K562 (cell line): ENCODE data around the gene SLC5A5. TPM values are rescaled to one million over a fixed set of nuclear protein-coding genes. Genes with fewer than 3 reads are reported as not detected.
A peak's percentile ranks its signal among the peaks of the same experiment; 100 is the strongest.

Experiments
- BACH1 ChIP-seq: fragments of 200-800 bp; sonication (Bioruptor generic); IDR thresholded peaks from 2 replicates; pipeline ENCODE4 v1.6.1; 2016; ENCODE audit warnings: missing genetic modification characterization, missing compliant biosample characterization
- DMBX1 ChIP-seq: fragments of 250-450 bp; sonication (Bioruptor Pico); IDR thresholded peaks from 2 replicates; pipeline ENCODE4 v1.8.0; 2022; ENCODE audit warnings: inconsistent platforms, mild to moderate bottlenecking, moderate library complexity, borderline replicate concordance
- EHMT2 ChIP-seq: fragments of 450-650 bp; IDR thresholded peaks from 2 replicates; pipeline ENCODE4 v1.6.1; 2018; ENCODE audit warnings: antibody characterized with exemption
- MIER1 ChIP-seq: fragments of 450-650 bp; IDR thresholded peaks from 2 replicates; pipeline ENCODE4 v1.6.1; 2016; ENCODE audit warnings: antibody characterized with exemption, mild to moderate bottlenecking, low read depth
- NCOA1 ChIP-seq: fragments of 450-650 bp; IDR thresholded peaks from 2 replicates; pipeline ENCODE4 v1.6.1; 2016; ENCODE audit warnings: low read depth
- SMAD2 ChIP-seq: fragments of 150-350 bp; IDR thresholded peaks from 2 replicates; pipeline ENCODE4 v1.6.1; 2014; ENCODE audit warnings: low read depth, mild to moderate bottlenecking, low read length
- TEAD1 ChIP-seq, 2 experiments: fragments of 450-650 bp in 1 of 2; sonication (generic) in 1 of 2; formaldehyde crosslinking; IDR thresholded peaks; 2 replicates each; pipeline versions ENCODE4 v1.4.0 to v1.8.0; 2020 to 2022; ENCODE audit warnings: mild to moderate bottlenecking in 2 of 2, missing genetic modification reagents in 1 of 2
- ZNF197 ChIP-seq: fragments of 200-800 bp; sonication (Bioruptor generic); IDR thresholded peaks from 2 replicates; pipeline ENCODE4 v1.6.1; 2016; ENCODE audit warnings: low read depth, missing genetic modification characterization, missing compliant biosample characterization
- ZNF77 ChIP-seq: fragments of 250-450 bp; sonication (Bioruptor Pico); IDR thresholded peaks from 2 replicates; pipeline ENCODE4 v1.5.0; 2020
- polyA plus RNA-seq, 8 experiments: library from polyadenylated mRNA; depleted of rRNA in 4 of 8; stranded (reverse) in 5 of 8; unstranded in 3 of 8; fragments of >200 nt; fragmentation: Nextera tagmentation in 2 of 8; fragmentation: Illumina TruSeq in 1 of 8; extraction: Ambion mirVana in 2 of 8; extraction: Trizol in 1 of 8; gene quantifications; 2 replicates each; pipeline versions ENCODE4 v1.2.1 to v1.2.3, GENCODE V29; 2011 to 2014; ENCODE audit warnings: inconsistent platforms in 1 of 8, missing spikeins in 1 of 8
- total RNA-seq, 7 experiments: library from RNA; depleted of rRNA in 6 of 7; stranded (reverse); fragments of >200 nt in 6 of 7; fragmentation: Illumina TruSeq in 2 of 7; extraction: Trizol in 2 of 7; gene quantifications; 2 replicates each; pipeline versions ENCODE4 v1.2.1 to v1.2.3, GENCODE V29; 2011 to 2021; ENCODE audit warnings: low replicate concordance in 1 of 7
- TF ChIP-seq, protein P1 (sequence below): fragments of 250-450 bp; sonication (Bioruptor Pico); IDR thresholded peaks from 2 replicates; pipeline ENCODE4 v1.8.0; 2022; ENCODE audit warnings: inconsistent platforms
- TF ChIP-seq, protein P2 (sequence below): sonication (generic); formaldehyde crosslinking; IDR thresholded peaks from 2 replicates; pipeline ENCODE4 v1.8.1; 2023; ENCODE audit warnings: mild to moderate bottlenecking, missing genetic modification reagents
- TF ChIP-seq, protein P3 (sequence below), 2 experiments: fragments of 450-650 bp; formaldehyde crosslinking in 1 of 2; IDR thresholded peaks; 2 replicates each; pipeline versions ENCODE4 v1.4.0 to v1.6.1; 2014 to 2020; ENCODE audit warnings: mild to moderate bottlenecking in 2 of 2, borderline replicate concordance in 1 of 2, low read depth in 1 of 2

The SLC5A5 gene
- total and polyA plus RNA-seq, 9 of the 15 experiments (the other 6 are each of a cell fraction or from before 2014, with no cell fraction given), result 0.10 to 0.73 (median 0.23) TPM

DNA sequence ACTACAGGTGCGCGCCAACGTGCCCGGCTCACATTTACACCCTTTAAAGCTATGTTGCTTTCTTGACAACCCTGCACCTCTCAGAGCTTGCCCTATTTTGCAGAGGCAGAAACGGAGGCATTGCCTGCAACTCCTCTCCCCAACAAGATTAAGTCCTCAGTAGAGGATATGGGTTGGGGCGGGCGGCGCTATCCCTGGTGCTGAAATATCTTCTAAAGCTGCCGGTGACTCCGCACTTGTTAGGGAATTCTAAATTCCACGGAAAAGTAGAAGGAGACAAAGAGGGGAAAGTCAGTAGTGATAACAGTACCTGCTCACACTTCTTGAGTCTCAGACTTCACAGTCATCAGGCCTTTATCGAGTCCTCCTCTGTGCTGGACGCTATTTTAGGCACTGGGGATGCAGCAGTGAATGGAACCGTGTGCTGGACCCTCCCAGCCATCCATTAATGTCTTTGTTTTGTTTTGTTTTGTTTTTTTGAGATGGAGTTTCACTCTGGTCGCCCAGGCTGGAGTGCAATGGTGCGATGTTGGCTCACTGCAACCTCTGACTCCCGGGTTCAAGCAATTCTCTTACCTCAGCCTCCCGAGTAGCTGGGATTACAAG, 18.0 kb downstream of the SLC5A5 start (continued):
- TF ChIP-seq TEAD1 (CRISPR knock-in tag; IDR thresholded peaks at IDR 0.05) (0 out of 4 replicates have a peak, but pooled peaks of 1 of the 2 experiments have one; percentile 31), EHMT2 (peak; percentile 99), BACH1 (peak; percentile 48; the same call in 1 of the 2 replicates), DMBX1 (peak; percentile 82; the same call in 1 of the 2 replicates), ZNF197 (CRISPR knock-in tag) (peak; percentile 87; the same call in 1 of the 2 replicates), NCOA1 (peak; percentile 73; the same call in 1 of the 2 replicates), MIER1 (peak; percentile 99), ZNF77 (CRISPR knock-in tag) (no peak), SMAD2 (no peak)
- TF ChIP-seq, protein P1, sequence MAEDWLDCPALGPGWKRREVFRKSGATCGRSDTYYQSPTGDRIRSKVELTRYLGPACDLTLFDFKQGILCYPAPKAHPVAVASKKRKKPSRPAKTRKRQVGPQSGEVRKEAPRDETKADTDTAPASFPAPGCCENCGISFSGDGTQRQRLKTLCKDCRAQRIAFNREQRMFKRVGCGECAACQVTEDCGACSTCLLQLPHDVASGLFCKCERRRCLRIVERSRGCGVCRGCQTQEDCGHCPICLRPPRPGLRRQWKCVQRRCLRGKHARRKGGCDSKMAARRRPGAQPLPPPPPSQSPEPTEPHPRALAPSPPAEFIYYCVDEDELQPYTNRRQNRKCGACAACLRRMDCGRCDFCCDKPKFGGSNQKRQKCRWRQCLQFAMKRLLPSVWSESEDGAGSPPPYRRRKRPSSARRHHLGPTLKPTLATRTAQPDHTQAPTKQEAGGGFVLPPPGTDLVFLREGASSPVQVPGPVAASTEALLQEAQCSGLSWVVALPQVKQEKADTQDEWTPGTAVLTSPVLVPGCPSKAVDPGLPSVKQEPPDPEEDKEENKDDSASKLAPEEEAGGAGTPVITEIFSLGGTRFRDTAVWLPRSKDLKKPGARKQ, result no peak
- TF ChIP-seq, protein P2, sequence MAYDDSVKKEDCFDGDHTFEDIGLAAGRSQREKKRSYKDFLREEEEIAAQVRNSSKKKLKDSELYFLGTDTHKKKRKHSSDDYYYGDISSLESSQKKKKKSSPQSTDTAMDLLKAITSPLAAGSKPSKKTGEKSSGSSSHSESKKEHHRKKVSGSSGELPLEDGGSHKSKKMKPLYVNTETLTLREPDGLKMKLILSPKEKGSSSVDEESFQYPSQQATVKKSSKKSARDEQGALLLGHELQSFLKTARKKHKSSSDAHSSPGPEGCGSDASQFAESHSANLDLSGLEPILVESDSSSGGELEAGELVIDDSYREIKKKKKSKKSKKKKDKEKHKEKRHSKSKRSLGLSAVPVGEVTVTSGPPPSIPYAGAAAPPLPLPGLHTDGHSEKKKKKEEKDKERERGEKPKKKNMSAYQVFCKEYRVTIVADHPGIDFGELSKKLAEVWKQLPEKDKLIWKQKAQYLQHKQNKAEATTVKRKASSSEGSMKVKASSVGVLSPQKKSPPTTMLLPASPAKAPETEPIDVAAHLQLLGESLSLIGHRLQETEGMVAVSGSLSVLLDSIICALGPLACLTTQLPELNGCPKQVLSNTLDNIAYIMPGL (CRISPR knock-in tag), result no peak
- TF ChIP-seq, protein P3, sequence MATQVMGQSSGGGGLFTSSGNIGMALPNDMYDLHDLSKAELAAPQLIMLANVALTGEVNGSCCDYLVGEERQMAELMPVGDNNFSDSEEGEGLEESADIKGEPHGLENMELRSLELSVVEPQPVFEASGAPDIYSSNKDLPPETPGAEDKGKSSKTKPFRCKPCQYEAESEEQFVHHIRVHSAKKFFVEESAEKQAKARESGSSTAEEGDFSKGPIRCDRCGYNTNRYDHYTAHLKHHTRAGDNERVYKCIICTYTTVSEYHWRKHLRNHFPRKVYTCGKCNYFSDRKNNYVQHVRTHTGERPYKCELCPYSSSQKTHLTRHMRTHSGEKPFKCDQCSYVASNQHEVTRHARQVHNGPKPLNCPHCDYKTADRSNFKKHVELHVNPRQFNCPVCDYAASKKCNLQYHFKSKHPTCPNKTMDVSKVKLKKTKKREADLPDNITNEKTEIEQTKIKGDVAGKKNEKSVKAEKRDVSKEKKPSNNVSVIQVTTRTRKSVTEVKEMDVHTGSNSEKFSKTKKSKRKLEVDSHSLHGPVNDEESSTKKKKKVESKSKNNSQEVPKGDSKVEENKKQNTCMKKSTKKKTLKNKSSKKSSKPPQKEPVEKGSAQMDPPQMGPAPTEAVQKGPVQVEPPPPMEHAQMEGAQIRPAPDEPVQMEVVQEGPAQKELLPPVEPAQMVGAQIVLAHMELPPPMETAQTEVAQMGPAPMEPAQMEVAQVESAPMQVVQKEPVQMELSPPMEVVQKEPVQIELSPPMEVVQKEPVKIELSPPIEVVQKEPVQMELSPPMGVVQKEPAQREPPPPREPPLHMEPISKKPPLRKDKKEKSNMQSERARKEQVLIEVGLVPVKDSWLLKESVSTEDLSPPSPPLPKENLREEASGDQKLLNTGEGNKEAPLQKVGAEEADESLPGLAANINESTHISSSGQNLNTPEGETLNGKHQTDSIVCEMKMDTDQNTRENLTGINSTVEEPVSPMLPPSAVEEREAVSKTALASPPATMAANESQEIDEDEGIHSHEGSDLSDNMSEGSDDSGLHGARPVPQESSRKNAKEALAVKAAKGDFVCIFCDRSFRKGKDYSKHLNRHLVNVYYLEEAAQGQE (IDR thresholded peaks at IDR 0.05; ENCODE audit: borderline replicate concordance), result peak; percentile 99
- TF ChIP-seq, protein P3 (CRISPR knock-in tag; IDR thresholded peaks at IDR 0.05; ENCODE audit: low read depth), result peak; percentile 98
